Bronchial epithelial cell (primary cell): ENCODE results near the gene PTPRE. TPM values are rescaled to one million over a fixed set of nuclear protein-coding genes. Genes with fewer than 3 reads are reported as not detected.

Experiments used
- DNase-seq: peaks from one replicate; pipeline ENCODE4 v3.0.0-alpha.2; 2010; ENCODE audit warnings: low read depth
- FAIRE-seq: peaks from 2 replicates; lab custom pipeline; 2011; peaks lifted over from hg19 to GRCh38; lab: Jason Lieb, UNC
- H3K27me3 ChIP-seq: 2 replicates; pipeline ENCODE4 v1.5.1; 2011; ENCODE audit warnings: low read length; ENCODE audit not compliant: control insufficient read depth, insufficient read depth
- H3K36me3 ChIP-seq: 2 replicates; pipeline ENCODE4 v1.5.1; 2011; ENCODE audit warnings: low read length; ENCODE audit not compliant: control insufficient read depth, insufficient read depth
- H3K4me3 ChIP-seq: 2 replicates; pipeline ENCODE4 v1.5.1; 2011; ENCODE audit warnings: mild to moderate bottlenecking, low read depth, low read length, control low read depth
- CTCF ChIP-seq: IDR thresholded peaks from 2 replicates; pipeline ENCODE4 v1.5.1; 2011; ENCODE audit warnings: mild to moderate bottlenecking, moderate library complexity, low read length, control low read depth, inconsistent platforms; ENCODE audit not compliant: insufficient read depth, severe bottlenecking
- total RNA-seq: library from RNA; depleted of rRNA; stranded (reverse); fragments of >200 nt; gene quantifications from 2 replicates; pipeline ENCODE4 v1.2.1, GENCODE V29; 2014

The PTPRE gene
- total RNA-seq, 1 donor from 2014 or later = 7.9 TPM

GRCh38 chr10:127911218-127911866 lies 4.4 kb downstream of the PTPRE start:
- FAIRE-seq (no peak), DNase-seq (no peak)

GRCh38 chr10:127911867-127912257 lies 5.0 kb downstream of the PTPRE start:
- no peaks in the 10 kb centered on the region for H3K36me3 ChIP-seq
- no peaks in the 10 kb centered on the region for H3K27me3 ChIP-seq
- FAIRE-seq (no peak), DNase-seq (no peak)
- TF ChIP-seq CTCF = no peak
- H3K4me3 ChIP-seq = no peak overlapping the region

More at GRCh38 chr10:127911218-127911866, 4.4 kb downstream of the PTPRE start:
- Histone ChIP-seq H3K27me3 (no peaks in the 10 kb centered on the region), H3K4me3 (no peak overlapping the region), H3K36me3 (no peaks in the 10 kb centered on the region)
- no peak for TF ChIP-seq CTCF

- no peak for TF ChIP-seq CTCF
- Histone ChIP-seq H3K27me3 (no peaks in the 10 kb centered on the region), H3K36me3 (no peaks in the 10 kb centered on the region), H3K4me3 (no peak overlapping the region)
- FAIRE-seq (no peak), DNase-seq (no peak)
Observed at GRCh38 chr10:127912607-127913367, 5.9 kb downstream of the PTPRE start.

- H3K36me3 ChIP-seq = no peaks in the 10 kb centered on the region
- DNase-seq (no peak), FAIRE-seq (no peak)
- no peaks in the 10 kb centered on the region for H3K27me3 ChIP-seq
- H3K4me3 ChIP-seq = no peak overlapping the region
- TF ChIP-seq CTCF = no peak
Observed at GRCh38 chr10:127913368-127913759, 6.5 kb downstream of the PTPRE start.

GRCh38 chr10:127915324-127915723 lies 8.4 kb downstream of the PTPRE start:
- DNase-seq = no peak
- FAIRE-seq = no peak
- TF ChIP-seq CTCF = no peak
- Histone ChIP-seq H3K4me3 (no peak overlapping the region), H3K36me3 (no peaks in the 10 kb centered on the region), H3K27me3 (no peaks in the 10 kb centered on the region)

GRCh38 chr10:127916826-127917225 lies 9.9 kb downstream of the PTPRE start:
- no peak for TF ChIP-seq CTCF
- no peak overlapping the region for H3K4me3 ChIP-seq
- FAIRE-seq = no peak
- H3K36me3 ChIP-seq = no peaks in the 10 kb centered on the region
- no peak for DNase-seq
- H3K27me3 ChIP-seq = no peaks in the 10 kb centered on the region
